Astrocyte (in vitro differentiated cells and primary cell): ENCODE measurements around the gene SCLT1. TPM values are rescaled to one million over a fixed set of nuclear protein-coding genes. Genes with fewer than 3 reads are reported as not detected.

ENCODE experiments used
- DNase-seq: peaks from one replicate; pipeline ENCODE4 v3.0.0-alpha.2; 2010; ENCODE audit warnings: low read depth
- FAIRE-seq: peaks from 2 replicates; lab custom pipeline; 2011; peaks lifted over from hg19 to GRCh38; lab: Jason Lieb, UNC
- H2AFZ ChIP-seq: 2 replicates; pipeline ENCODE4 v1.6.0; 2012; ENCODE audit warnings: low read depth, low read length, inconsistent platforms
- H3K27ac ChIP-seq: 2 replicates; pipeline ENCODE4 v1.5.1; 2011; ENCODE audit warnings: low read depth, low read length, inconsistent platforms
- H3K27me3 ChIP-seq: 2 replicates; pipeline ENCODE4 v1.6.0; 2011; ENCODE audit warnings: low read length, inconsistent platforms; ENCODE audit not compliant: insufficient read depth
- H3K36me3 ChIP-seq: 2 replicates; pipeline ENCODE4 v1.5.1; 2011; ENCODE audit warnings: low read length, inconsistent platforms; ENCODE audit not compliant: insufficient read depth
- H3K4me1 ChIP-seq: 2 replicates; pipeline ENCODE4 v1.5.1; 2011; ENCODE audit warnings: low read length, inconsistent platforms; ENCODE audit not compliant: insufficient read depth
- H3K4me2 ChIP-seq: 2 replicates; pipeline ENCODE4 v1.6.0; 2012; ENCODE audit warnings: low read length, inconsistent platforms
- H3K4me3 ChIP-seq: 2 replicates; pipeline ENCODE4 v1.5.1; 2011; ENCODE audit warnings: low read depth, mild to moderate bottlenecking, low read length, inconsistent platforms; ENCODE audit not compliant: insufficient read depth
- H3K79me2 ChIP-seq: 2 replicates; pipeline ENCODE4 v1.6.0; 2012; ENCODE audit warnings: mild to moderate bottlenecking, low read length, inconsistent platforms; ENCODE audit not compliant: insufficient read depth
- H3K9ac ChIP-seq: 2 replicates; pipeline ENCODE4 v1.6.0; 2012; ENCODE audit warnings: mild to moderate bottlenecking, low read length, inconsistent platforms
- H3K9me3 ChIP-seq: 2 replicates; pipeline ENCODE4 v1.5.1; 2012; ENCODE audit warnings: low read depth, mild to moderate bottlenecking, low read length, inconsistent platforms; ENCODE audit not compliant: insufficient read depth
- H4K20me1 ChIP-seq: 2 replicates; pipeline ENCODE4 v1.6.0; 2012; ENCODE audit warnings: low read length, inconsistent platforms; ENCODE audit not compliant: insufficient read depth
- H3K27ac Mint-ChIP-seq: one replicate; pipeline ENCODE4 v1.8.0; 2021; ENCODE audit warnings: mild to moderate bottlenecking, mixed read lengths; ENCODE audit not compliant: unreplicated experiment
- H3K27me3 Mint-ChIP-seq: one replicate; pipeline ENCODE4 v1.8.0; 2021; ENCODE audit warnings: low read depth, mixed read lengths; ENCODE audit not compliant: unreplicated experiment
- H3K36me3 Mint-ChIP-seq: one replicate; pipeline ENCODE4 v1.8.0; 2021; ENCODE audit warnings: low read depth, mixed read lengths; ENCODE audit not compliant: unreplicated experiment
- H3K4me1 Mint-ChIP-seq: one replicate; pipeline ENCODE4 v1.8.0; 2021; ENCODE audit warnings: low read depth, mixed read lengths; ENCODE audit not compliant: unreplicated experiment
- H3K4me3 Mint-ChIP-seq: one replicate; pipeline ENCODE4 v1.8.0; 2021; ENCODE audit warnings: mild to moderate bottlenecking, moderate library complexity, mixed read lengths; ENCODE audit not compliant: unreplicated experiment
- H3K9me3 Mint-ChIP-seq: one replicate; pipeline ENCODE4 v1.8.0; 2021; ENCODE audit warnings: mild to moderate bottlenecking, mixed read lengths; ENCODE audit not compliant: unreplicated experiment
- CTCF ChIP-seq: IDR thresholded peaks from 2 replicates; pipeline ENCODE4 v1.5.1; 2011; ENCODE audit warnings: low read depth, mild to moderate bottlenecking, inconsistent platforms, low read length, moderate library complexity; ENCODE audit not compliant: insufficient read depth
- EZH2 ChIP-seq: IDR thresholded peaks from 2 replicates; pipeline ENCODE4 v1.6.1; 2012; ENCODE audit warnings: mild to moderate bottlenecking, low read length, inconsistent platforms; ENCODE audit not compliant: insufficient read depth
- total RNA-seq: library from RNA; stranded (reverse); gene quantifications from 2 replicates; pipeline ENCODE4 v1.2.1, GENCODE V29; 2021

SCLT1 gene
- total RNA-seq, 1 donor from 2014 or later, result 11.3 TPM

GRCh38 chr4:128835498-128836222 lies 257.7 kb downstream of the SCLT1 start:
- Mint-ChIP-seq H3K27ac (no peak overlapping the region), H3K36me3 (peaks cover 21% of the 10 kb centered on the region), H3K4me3 (no peak overlapping the region), H3K27me3 (no peaks in the 10 kb centered on the region), H3K9me3 (no peaks in the 10 kb centered on the region), H3K4me1 (peaks cover 40% of the 10 kb centered on the region)
- FAIRE-seq, result no peak
- Histone ChIP-seq H3K36me3 (peaks cover 3% of the 10 kb centered on the region), H3K4me1 (peaks cover 12% of the 10 kb centered on the region), H3K27ac (no peak overlapping the region), H3K9ac (no peak overlapping the region), H4K20me1 (peaks cover 40% of the 10 kb centered on the region), H3K9me3 (no peaks in the 10 kb centered on the region), H3K27me3 (no peaks in the 10 kb centered on the region), H2AFZ (no peak overlapping the region), H3K4me3 (no peak overlapping the region), H3K79me2 (peaks cover 93% of the 10 kb centered on the region), H3K4me2 (no peak overlapping the region)
- no peak for DNase-seq
- TF ChIP-seq CTCF, result no peak
- no peak for TF ChIP-seq EZH2

Other genes with a start within 250 kb of the SCLT1 start
- gene C4orf33, start 2.6 kb upstream of the SCLT1 start, total RNA-seq, result 9.6 and 10.6 TPM in 2 replicates